GM23338 (cell line): ENCODE measurements around the gene COL8A2.

ENCODE experiments used
- CREB1 ChIP-seq: fragments of 250-450 bp; sonication (Bioruptor Pico); IDR thresholded peaks from 2 replicates; pipeline ENCODE4 v1.5.0; 2020; ENCODE audit warnings: low read depth, mild to moderate bottlenecking, moderate library complexity
- CTCF ChIP-seq, 2 experiments: fragments of 200-600 bp in 1 of 2; sonication (generic) in 1 of 2; conservative IDR thresholded peaks; 2 replicates each; pipeline versions ENCODE4 v1.5.1 to v1.6.1; 2016 to 2017; ENCODE audit warnings: antibody characterized with exemption in 2 of 2, low read depth in 2 of 2, mild to moderate bottlenecking in 2 of 2, moderate library complexity in 1 of 2
- EZH2 ChIP-seq: fragments of 200-600 bp; sonication (generic); IDR thresholded peaks from one replicate; pipeline ENCODE4 v1.8.0; 2017; ENCODE audit warnings: antibody characterized with exemption, mild to moderate bottlenecking, low read depth; ENCODE audit not compliant: unreplicated experiment
- EZH2phosphoT487 ChIP-seq: fragments of 200-600 bp; sonication (generic); IDR thresholded peaks from one replicate; pipeline ENCODE4 v1.8.1; 2018; ENCODE audit warnings: antibody characterized with exemption; ENCODE audit not compliant: unreplicated experiment
- JUNB ChIP-seq: IDR thresholded peaks from one replicate; pipeline ENCODE4 v1.6.1; 2016; ENCODE audit warnings: antibody characterized with exemption; ENCODE audit not compliant: unreplicated experiment
- NANOG ChIP-seq: IDR thresholded peaks from 2 replicates; pipeline ENCODE4 v1.6.1; 2016; ENCODE audit warnings: antibody characterized with exemption, borderline replicate concordance
- POLR2AphosphoS5 ChIP-seq: IDR thresholded peaks from 2 replicates; pipeline ENCODE4 v1.6.1; 2016; ENCODE audit warnings: antibody characterized with exemption, low read depth
- REST ChIP-seq: IDR thresholded peaks from one replicate; pipeline ENCODE4 v1.6.1; 2018; ENCODE audit warnings: antibody characterized with exemption; ENCODE audit not compliant: unreplicated experiment
- STAT1 ChIP-seq: IDR thresholded peaks from one replicate; pipeline ENCODE4 v1.6.1; 2016; ENCODE audit warnings: antibody characterized with exemption; ENCODE audit not compliant: unreplicated experiment
- ZNF114 ChIP-seq: fragments of 250-450 bp; sonication (Bioruptor Pico); IDR thresholded peaks from 2 replicates; pipeline ENCODE4 v1.5.0; 2020; ENCODE audit warnings: mild to moderate bottlenecking, moderate library complexity
- ZNF331 ChIP-seq: fragments of 250-450 bp; sonication (Bioruptor Pico); IDR thresholded peaks from 2 replicates; pipeline ENCODE4 v1.5.0; 2020; ENCODE audit warnings: low read depth, mild to moderate bottlenecking, moderate library complexity
- TF ChIP-seq, protein P1 (sequence below): IDR thresholded peaks from 2 replicates; pipeline ENCODE4 v1.6.1; 2016; ENCODE audit warnings: antibody characterized with exemption

GRCh38 chr1:36053978-36054377 is 71.0 kb downstream of the COL8A2 start:
- TF ChIP-seq EZH2 (no peak), JUNB (no peak), CTCF (conservative IDR thresholded peaks at IDR 0.05; ENCODE audit: low read depth in 2 of 2) (no peak), POLR2AphosphoS5 (no peak), REST (no peak), EZH2phosphoT487 (no peak), CREB1 (no peak), ZNF331 (no peak), ZNF114 (no peak), NANOG (no peak), STAT1 (no peak)
- TF ChIP-seq, protein P1, sequence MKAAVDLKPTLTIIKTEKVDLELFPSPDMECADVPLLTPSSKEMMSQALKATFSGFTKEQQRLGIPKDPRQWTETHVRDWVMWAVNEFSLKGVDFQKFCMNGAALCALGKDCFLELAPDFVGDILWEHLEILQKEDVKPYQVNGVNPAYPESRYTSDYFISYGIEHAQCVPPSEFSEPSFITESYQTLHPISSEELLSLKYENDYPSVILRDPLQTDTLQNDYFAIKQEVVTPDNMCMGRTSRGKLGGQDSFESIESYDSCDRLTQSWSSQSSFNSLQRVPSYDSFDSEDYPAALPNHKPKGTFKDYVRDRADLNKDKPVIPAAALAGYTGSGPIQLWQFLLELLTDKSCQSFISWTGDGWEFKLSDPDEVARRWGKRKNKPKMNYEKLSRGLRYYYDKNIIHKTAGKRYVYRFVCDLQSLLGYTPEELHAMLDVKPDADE, result no peak
